Activated naive CD4-positive, alpha-beta T cell treated with anti-CD3 and anti-CD28 coated beads, Interleukin-2, amount 50 U/mL, for 16 hours (primary cell): Measurements from ENCODE around the gene MEGF9.
"Not testable (repeated sequence)": the region's sequence is repeated elsewhere in the genome, so short reads cannot be mapped to it uniquely, and the experiment has no call there.

ENCODE experiments used
- DNase-seq: peaks from one replicate; pipeline ENCODE4 v3.0.0-alpha.2; 2020

MEGF9 gene

DNA sequence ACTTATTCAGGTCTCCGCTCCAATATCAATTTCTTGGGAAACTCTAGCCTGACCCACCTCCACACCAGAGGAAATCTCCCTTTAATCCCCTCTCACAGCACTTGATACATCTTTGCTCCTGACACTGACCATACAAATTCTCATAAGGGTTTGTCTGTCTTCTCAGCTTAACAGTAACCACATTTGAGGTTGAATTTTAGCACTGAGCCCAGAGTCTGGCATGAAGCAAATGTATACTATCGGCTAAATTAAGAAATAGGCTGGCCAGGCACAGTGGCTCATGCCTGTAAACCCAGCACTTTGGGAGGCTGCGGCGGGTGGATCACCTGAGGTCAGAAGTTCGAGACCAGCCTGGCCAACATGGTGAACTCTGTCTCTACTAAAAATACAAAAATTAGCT is 144.0 kb downstream of the MEGF9 start:
- DNase-seq, result no peak

GRCh38 chr9:120569556-120569955 is 144.7 kb downstream of the MEGF9 start:
- DNase-seq, result no peak

DNA sequence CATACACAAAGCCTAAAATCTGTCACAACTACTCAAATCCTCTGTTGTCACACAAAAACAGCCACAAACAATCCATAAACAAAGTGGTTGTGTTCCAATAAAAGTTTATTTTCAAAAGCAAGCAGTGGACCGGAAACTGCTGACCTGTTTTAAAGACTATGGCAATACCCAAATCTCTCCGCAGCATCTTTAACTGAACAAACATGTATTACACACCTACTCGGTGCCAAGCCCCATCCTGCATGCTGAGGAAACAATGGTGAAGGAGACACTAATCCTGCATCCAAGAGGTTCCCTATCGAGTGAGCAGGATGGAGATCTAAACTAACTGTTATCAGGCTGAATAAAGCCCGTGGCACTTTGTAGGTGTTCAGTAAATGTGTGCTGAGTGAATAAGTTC is 145.5 kb downstream of the MEGF9 start:
- no peak for DNase-seq

GRCh38 chr9:120567874-120568273 is 146.4 kb downstream of the MEGF9 start:
- no peak for DNase-seq

DNA sequence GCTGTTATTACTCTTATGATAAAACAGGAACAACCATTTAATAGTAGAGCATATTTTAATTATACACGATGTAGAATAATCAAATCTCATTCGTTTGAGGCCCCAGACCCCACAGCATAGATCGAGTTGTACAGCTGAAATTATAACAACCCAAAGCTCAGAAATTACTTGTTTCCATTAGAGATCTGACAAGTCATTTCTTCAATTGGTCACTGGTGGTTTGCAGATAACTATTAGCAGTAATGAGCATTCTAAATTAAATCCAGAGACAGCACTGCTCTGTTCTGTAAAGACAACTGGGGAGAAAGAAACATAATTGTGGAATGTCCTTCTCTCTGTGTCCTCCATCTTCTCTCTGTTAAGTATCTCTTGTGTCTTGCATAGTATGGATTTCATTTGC is 147.2 kb downstream of the MEGF9 start:
- DNase-seq, result no peak

- DNase-seq, result no peak
Measured at GRCh38 chr9:120564589-120564988, 149.7 kb downstream of the MEGF9 start.

GRCh38 chr9:120562861-120563443 is 151.3 kb downstream of the MEGF9 start:
- DNase-seq, result no peak

- DNase-seq, result no peak
Measured at GRCh38 chr9:120561709-120562108, 152.6 kb downstream of the MEGF9 start.

DNA sequence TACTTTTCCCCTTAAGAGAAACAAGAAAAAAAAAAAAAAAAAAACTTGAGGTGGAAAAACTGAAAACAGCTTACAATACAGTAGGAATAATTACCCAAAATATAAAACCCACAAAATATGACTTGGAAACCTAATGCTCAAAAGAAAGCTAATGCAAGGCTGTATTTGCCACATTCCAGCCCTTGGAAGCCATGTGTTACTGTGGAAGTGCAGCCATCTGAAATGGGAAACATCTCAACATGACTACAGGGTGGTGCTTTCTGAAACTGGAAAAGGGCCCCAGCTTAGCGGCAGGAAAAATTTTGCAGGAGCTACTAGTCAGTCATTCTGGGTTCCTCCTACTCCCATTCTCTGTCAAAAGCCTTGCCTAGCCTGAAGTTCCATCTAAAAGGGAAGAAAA is 154.7 kb downstream of the MEGF9 start:
- no peak for DNase-seq

GRCh38 chr9:120558454-120558853 is 155.8 kb downstream of the MEGF9 start:
- no peak for DNase-seq

GRCh38 chr9:120557205-120557604 is 157.1 kb downstream of the MEGF9 start:
- no peak for DNase-seq

- no peak for DNase-seq
Measured at GRCh38 chr9:120556775-120557174, 157.5 kb downstream of the MEGF9 start.

DNA sequence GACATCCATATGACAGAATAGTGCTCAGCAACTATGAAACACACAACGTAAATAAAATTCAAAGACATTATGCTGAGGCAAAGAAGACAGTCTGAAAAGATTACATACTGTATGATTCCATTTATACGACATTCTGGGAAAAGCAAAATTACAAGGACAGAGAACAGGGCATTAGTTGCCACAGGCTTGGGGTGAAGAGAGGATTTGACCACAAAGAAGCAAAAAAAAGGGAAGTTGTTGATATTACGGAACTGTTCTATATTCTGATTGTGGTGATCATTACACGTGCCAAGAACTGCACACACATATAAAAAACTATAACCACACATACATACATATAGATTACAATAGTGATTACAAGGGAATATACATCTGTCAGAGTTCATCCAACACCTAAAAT is 158.4 kb downstream of the MEGF9 start:
- no peak for DNase-seq

- not testable (repeated sequence) for DNase-seq
Measured at GRCh38 chr9:120552210-120552704, 162.0 kb downstream of the MEGF9 start.
